HG03442 (cell line): Measurements from ENCODE around the gene FNBP1.

Experiments
- ATAC-seq: cut with Tn5 transposase; IDR thresholded peaks from one replicate; pipeline ENCODE4 v1.9.1; 2021; ENCODE audit warnings: mild to moderate bottlenecking, moderate library complexity; ENCODE audit not compliant: unreplicated experiment

Gene FNBP1

DNA sequence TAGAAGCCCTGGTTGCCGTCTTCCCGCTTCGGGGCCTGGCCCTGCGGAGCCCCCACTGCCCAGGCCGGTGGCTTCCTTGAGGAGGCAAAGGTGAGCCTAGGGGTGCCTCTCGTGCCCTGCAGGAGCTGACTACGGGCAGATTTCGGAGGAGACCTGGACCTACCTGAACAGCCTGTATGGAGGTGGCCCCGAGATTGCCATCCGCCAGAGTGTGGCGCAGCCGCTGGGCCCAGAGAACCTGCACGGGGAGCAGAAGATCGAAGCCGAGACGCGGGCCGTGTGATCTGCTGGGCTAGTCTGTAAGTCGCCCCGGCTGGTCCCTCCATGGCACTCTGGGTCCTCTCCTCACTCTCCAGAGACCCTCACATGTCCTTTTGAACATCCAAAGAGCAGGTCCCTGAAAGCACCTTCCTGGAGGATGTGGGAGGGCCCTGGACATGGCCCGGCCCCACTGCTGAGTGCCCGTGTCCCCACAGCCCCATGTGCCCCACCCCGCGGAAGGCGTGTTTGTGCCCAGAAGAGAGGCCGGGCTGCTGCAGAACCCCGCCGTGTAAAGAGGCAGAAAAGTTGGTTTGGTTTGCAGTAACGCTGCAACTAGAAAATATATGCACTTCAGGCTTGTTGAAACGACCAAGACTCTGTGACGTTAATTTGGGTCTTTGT lies 162.9 kb downstream of the FNBP1 start:
- no peak for ATAC-seq

DNA sequence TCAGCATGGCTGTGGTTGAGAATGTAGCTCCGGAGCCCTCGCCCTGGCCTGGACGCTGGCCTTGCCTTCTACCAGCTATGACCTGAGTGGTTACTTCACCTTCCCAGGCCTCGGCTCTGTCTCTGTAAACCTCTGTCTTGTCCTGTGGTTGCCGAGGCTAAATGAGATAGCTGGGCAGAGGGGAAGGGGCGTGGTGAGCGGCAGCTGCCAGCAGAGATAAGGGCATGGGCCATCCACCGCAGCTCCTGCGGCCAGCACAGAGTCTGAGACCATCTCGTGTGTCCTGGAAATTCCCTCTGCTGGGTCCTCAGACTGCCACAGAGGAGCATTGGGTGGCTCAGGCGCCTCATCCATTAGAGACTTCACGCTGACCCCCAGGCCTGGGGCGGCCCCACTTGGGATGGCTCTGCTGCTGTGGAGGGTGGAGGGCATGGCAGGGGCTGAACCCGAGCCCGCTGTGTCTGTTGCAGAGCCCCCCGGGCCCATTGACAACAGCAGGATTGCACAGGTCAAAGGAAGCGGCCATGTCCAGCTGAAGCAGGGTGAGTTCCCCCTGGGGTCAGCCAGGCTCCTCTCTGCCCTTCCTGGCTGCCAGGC lies 163.8 kb downstream of the FNBP1 start:
- no peak for ATAC-seq

DNA sequence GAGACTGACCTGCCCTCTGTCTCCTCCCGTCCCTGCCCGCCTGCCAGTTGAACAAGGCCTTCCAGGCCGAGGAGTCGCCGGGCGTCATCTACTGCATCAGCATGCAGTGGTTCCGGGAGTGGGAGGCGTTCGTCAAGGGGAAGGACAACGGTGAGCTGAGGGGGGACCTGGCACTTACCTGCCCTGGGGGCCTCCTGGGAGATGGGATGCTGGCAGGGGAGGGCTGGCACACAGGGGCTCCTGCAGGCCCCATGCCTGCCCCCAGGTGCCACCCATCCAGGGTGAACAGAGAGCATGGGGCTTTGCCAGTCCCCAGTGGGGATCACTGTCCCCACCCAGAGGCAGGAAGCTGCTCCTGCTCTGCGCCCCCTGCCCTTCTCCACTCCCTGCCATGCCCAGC lies 164.7 kb downstream of the FNBP1 start:
- ATAC-seq = no peak

DNA sequence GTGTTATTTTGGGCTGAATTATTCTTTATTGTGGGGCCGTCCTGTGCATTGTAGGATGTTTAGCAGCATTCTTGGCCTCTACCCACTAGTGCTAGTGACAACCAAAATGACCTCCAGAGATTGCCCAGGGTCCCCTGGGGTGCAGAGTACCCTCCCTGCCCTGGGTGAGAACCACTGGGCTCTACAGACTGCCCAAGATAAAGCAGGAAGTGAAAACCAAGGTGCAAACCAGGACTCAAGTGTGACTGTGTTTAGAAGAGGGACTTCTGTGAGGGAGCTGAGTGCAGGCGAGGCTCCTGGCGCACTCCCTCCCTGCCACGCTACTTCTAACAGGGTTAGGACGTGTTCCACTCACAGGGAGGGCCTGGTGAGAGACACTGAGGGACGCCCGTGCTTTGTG lies 166.2 kb downstream of the FNBP1 start:
- ATAC-seq = no peak

DNA sequence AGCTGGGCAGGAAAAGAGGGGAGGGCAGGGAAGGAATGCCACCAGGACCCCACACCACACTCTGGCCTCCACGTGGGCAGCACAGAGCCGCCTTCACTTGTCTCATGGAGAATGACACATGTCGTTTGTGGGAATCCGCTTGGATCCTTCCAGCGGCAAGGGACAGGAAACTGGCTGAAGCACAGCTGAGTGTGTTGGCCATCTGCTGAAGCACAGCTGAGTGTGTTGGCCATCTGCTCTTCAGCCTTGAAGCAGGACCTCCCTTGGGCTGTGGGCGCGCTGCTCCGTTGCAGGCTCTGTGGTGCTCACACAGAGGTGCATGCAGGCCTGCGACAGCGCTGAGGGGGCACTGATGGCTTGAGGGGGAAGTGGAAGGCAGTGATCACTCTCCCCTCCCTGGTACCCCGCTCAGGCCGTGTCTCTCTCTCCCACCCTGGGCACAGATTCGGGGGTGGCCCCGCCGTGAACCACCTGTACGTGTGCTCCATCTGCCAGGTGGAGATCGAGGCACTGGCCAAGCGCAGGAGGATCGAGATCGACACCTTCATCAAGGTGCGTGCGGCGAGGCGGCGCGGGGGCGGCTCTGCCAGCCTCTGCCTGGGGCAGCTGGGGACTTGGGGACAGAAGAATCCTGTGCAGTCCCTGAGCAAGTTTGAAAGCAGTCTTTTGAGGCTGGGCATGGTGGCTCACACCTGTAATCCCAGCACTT lies 167.1 kb downstream of the FNBP1 start:
- ATAC-seq = no peak

GRCh38 chr9:129875181-129875611 lies 167.8 kb downstream of the FNBP1 start:
- ATAC-seq = no peak

- no peak for ATAC-seq
Observed at GRCh38 chr9:129874261-129875101, 168.5 kb downstream of the FNBP1 start.

DNA sequence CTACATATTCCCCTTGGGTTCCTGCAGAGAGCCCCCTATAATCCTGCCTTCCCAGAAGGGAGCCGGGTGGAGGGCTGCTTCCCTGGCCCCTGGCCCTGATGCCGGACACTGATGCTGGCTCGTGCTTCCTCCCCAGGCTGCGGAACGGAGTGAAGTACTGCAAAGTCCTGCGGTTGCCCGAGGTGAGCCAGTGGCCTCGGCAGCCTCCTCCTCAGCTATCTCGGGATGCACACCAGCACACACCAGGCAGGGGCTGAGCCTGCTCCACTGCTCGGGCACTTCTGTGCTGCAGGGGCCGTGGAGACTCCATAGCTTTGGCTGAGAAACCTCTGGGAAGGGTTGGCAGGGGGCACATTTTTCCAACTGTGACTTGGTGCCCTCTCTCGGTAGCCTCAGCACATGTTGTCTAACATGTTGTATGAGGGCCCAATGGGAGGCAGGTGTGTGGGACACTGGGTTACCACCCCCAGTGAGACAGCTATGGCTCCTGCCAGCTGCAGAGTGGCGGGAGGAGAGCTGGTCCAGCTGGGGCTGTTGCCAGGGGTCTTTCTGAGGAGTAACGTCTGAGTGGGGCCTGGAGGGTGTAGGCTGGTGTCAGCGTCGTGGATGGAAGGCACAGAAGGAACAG lies 169.3 kb downstream of the FNBP1 start:
- no peak for ATAC-seq

- ATAC-seq = no peak
Observed at GRCh38 chr9:129871046-129871445, 171.9 kb downstream of the FNBP1 start.

DNA sequence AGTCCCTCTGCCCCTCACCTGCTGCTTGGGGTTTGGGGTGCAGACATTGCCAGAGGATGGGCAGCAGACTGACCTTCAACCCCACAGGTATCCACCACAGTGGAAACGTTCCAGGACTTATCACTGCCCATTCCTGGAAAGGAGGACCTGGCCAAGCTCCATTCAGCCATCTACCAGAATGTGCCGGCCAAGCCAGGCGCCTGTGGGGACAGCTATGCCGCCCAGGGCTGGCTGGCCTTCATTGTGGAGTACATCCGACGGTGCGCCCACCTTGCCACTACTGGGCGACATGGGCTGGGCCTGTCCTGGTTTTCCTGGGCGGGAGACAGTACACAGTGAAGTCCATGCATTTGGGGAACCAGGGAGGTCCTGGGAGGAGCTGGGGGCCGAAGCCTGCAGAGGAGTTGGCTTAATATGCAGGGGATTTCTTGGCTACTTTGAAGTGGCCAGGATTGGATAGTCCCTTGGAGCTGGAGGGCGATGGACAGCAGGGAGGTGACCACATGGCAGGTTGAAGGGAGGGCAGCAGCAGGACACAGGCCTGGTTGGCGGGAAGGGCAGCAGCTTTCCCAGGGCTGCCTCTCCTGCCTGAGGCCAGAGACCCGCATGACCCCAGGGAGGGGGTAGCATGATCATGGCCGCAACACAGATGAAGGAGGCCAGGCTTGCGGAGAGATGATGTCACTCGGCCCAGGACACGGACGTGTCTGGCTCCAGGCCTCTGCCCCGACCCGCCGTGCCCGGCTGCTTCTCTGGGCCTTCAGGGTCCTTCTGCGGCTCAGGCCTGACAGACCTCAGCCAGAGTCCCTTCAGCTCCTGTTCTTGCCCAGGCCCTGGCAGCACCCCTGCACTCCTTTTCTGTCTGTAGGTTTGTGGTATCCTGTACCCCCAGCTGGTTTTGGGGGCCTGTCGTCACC lies 173.1 kb downstream of the FNBP1 start:
- ATAC-seq = no peak

GRCh38 chr9:129868872-129869486 lies 174.0 kb downstream of the FNBP1 start:
- ATAC-seq = no peak

GRCh38 chr9:129868023-129868871 lies 174.7 kb downstream of the FNBP1 start:
- no peak for ATAC-seq

DNA sequence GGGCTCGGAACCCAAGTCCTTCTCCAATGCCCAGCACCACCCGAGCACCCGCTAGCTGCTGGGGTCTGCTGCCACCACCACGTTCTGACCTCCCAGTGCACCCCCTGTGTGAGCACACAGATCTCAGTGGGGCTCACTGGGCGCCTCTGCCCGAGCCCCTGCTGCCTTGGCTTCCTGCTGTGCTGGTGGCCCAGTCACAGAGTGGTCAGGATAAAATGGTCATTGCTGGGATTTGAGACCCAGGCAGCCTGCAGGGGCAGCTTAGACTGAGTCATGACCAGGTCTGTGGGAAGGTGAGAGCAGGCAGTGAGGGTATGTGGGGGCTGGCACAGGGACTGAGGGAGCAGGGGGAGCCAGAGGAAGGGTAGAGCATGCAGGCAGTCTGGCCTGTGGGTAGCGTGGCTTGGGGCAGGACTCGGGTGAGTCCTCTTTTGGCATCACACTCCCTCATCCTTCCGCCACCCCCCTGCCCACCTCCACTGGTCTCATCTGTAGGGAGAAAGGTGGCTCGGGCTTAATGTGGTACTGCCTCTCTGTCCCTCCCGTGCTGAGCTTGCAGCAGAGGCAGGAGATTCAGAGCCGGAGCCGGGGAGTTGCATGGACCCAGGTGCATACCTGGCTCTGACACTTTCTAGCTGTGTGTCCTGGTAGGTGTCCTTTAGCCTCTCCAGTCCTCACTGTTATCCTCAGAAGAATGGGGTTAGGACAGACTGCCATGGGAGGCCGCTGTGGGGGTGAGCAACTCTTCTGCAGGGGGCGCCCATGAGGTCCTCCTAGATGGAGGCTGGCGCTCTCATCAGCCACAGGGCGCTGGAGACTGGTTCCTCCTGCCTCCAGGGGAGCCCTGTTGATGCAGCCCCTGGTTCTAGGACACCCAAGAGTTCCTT lies 175.6 kb downstream of the FNBP1 start:
- ATAC-seq = no peak

DNA sequence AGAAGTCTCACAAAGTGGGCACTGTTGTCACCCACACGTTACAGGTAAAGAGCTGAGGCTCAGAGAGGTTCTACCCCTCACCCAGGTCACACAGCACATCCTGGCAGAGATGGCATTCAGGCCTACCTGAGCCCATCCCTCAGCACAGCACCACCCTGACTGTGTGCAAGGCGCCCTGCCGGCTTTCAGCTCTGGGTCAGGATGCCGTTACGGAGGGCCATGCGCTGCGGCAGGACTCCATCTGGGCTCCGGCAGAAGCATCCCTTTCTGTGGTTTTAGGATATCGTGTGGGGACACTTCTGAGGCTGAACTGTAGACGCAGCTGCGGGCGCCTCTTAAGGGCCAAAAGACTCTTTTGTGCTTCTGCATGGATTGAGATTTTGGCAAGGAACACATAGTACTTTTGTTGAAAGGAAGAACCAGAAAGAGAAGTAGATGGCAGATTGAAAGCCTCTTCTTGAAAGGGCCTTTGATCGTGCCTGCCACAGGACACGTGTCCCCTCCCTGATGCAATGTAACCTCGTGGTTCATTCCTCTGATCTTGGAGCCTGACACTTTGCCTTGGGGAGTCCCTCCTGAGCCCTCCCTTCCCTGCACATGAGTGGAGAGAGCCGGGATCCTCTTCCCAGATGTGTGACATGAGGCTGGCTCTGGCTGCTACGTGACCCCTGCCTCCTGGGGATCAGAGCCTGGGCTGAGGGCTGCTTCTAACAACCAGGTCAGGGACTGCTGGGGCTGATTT lies 176.4 kb downstream of the FNBP1 start:
- ATAC-seq = no peak

- ATAC-seq = no peak
Observed at GRCh38 chr9:129865668-129866320, 177.2 kb downstream of the FNBP1 start.

GRCh38 chr9:129864991-129865647 lies 177.9 kb downstream of the FNBP1 start:
- ATAC-seq = no peak
